ENCODE results near the gene NXPE3.

The NXPE3 gene

DNA sequence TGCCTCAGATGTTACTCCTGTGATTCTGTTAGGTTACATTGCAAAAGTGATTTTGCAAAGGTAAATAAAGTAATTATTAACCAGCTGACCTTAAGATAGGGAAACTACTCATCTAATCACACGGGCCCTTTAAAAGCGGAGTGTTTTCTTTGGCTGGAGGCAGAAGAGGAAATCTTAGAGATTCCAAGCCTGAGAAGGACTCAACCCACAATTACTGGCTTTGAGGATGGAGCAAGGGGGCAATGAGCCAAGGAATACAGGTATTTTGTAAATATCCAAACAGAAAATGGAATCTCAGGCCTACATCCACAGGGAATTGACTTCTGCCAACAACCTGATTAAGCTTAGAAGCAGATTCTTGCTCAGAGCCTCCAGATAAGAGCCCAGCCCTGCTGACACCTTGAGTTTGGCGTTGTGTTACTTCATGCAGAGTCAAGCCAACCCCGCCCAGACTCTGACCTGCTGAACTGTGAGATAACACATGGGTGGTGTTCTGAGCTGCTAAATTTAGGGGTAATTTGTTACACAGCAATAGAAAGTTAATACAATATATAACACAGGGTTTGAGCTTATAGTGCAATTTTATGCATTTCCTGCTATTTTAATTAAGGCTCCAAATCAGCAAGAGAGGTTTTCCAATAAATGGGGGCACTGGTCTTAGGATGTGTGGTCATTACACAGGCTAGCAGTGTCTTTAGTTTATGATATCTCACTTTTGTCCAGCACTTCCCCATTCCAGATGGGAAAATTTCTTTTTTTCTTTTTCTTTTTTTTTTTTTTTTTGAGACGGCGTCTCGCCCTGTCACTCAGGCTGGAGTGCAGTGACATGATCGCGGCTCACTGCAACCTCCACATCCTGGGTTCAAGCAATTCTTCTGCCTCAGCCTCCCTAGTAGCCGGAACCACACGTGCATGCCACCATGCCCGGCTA is 89.8 kb downstream of the NXPE3 start:
- no peak overlapping the region for H3K4me3 ChIP-seq (ENCODE audit: low read depth, low read length)
- TF ChIP-seq ZXDB (tag by site-specific recombination; IDR thresholded peaks at IDR 0.05) (peak; percentile 51), KLF7 (tag by site-specific recombination; IDR thresholded peaks at IDR 0.05; ENCODE audit: borderline replicate concordance) (peak; percentile 38; the same call in 1 of the 2 replicates), KLF1 (tag by site-specific recombination; IDR thresholded peaks at IDR 0.05) (0 out of 2 replicates have a peak, but pooled peaks have one; percentile 48), TRIM28 (IDR thresholded peaks at IDR 0.05; ENCODE audit: borderline replicate concordance, low read length) (peak; percentile 42; the same call in 1 of the 2 replicates), ZBTB21 (tag by site-specific recombination; IDR thresholded peaks at IDR 0.05) (no peak), SP7 (tag by site-specific recombination; IDR thresholded peaks at IDR 0.05) (peak; percentile 64), ZNF596 (tag by site-specific recombination; IDR thresholded peaks at IDR 0.05) (no peak)
- no peaks in the 10 kb centered on the region for H3K36me3 ChIP-seq (ENCODE audit: control insufficient read depth in 2 of 2, insufficient read depth in 1 of 2, low read length in 2 of 2)
- peaks cover 3% of the 10 kb centered on the region; the same call in 1 of the 2 replicates for H3K4me1 ChIP-seq (ENCODE audit: control insufficient read depth, insufficient read depth, low read length)
- CTCF ChIA-PET: interaction anchor here (1.0 kb wide), 1 partner anchor 357 kb away, joined by 3 read pairs; no protein-coding TSS in a partner anchor
- no peaks in the 10 kb centered on the region for H3K9me3 ChIP-seq (ENCODE audit: control insufficient read depth, insufficient read depth, low read depth, low read length)
- POLR2A ChIA-PET: interaction anchor here (0.6 to 1.2 kb wide), 2 partner anchors 20 to 66 kb away, joined by 3 to 10 read pairs; partner anchors contain the start of gene NFKBIZ
- no peak overlapping the region for H3K27ac ChIP-seq (ENCODE audit: extremely low read depth, low read depth, low read length)

DNA sequence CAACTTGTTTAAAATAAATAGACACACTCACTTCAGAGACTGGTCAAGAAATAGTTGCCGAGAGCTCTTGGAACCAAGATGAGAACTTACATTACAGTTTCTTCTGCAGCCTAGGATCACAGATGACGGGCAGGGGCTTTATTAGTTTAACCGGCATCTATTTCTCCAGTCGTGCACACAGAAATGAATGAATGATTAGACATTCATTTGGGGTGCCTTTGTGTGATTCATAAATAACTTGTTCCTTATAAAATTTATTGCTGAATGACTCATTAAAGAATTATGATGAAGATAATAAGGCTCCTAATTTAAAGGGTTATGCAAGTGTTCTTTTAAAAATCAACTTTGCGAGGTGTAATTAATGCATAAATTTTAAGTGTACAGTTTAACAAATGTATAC is 91.1 kb downstream of the NXPE3 start:
- Histone ChIP-seq H3K36me3 (ENCODE audit: control insufficient read depth in 2 of 2, insufficient read depth in 1 of 2, low read length in 2 of 2) (no peaks in the 10 kb centered on the region), H3K4me1 (ENCODE audit: control insufficient read depth, insufficient read depth, low read length) (peaks cover 3% of the 10 kb centered on the region; the same call in 1 of the 2 replicates), H3K9me3 (ENCODE audit: control insufficient read depth, insufficient read depth, low read depth, low read length) (no peaks in the 10 kb centered on the region), H3K4me3 (ENCODE audit: low read depth, low read length) (no peak overlapping the region), H3K27ac (ENCODE audit: extremely low read depth, low read depth, low read length) (no peak overlapping the region)
- CTCF ChIA-PET: no interaction called here
- TF ChIP-seq ZNF777 (tag by site-specific recombination; IDR thresholded peaks at IDR 0.05; ENCODE audit: borderline replicate concordance) (no peak), ZNF629 (tag by site-specific recombination; IDR thresholded peaks at IDR 0.05) (no peak), ZNF133 (tag by site-specific recombination; IDR thresholded peaks at IDR 0.05) (no peak), ZNF302 (tag by site-specific recombination; IDR thresholded peaks at IDR 0.05; ENCODE audit: low read depth) (no peak), ZBTB20 (tag by site-specific recombination; IDR thresholded peaks at IDR 0.05) (no peak), ZNF2 (tag by site-specific recombination; IDR thresholded peaks at IDR 0.05) (no peak), MZF1 (tag by site-specific recombination; IDR thresholded peaks at IDR 0.05; ENCODE audit: borderline replicate concordance) (no peak), ZNF174 (tag by site-specific recombination; IDR thresholded peaks at IDR 0.05) (no peak), KLF8 (tag by site-specific recombination; IDR thresholded peaks at IDR 0.05) (no peak), ZEB2 (tag by site-specific recombination; IDR thresholded peaks at IDR 0.05) (no peak), ZNF548 (tag by site-specific recombination; IDR thresholded peaks at IDR 0.05) (no peak), ZFP41 (tag by site-specific recombination; IDR thresholded peaks at IDR 0.05; ENCODE audit: borderline replicate concordance) (no peak)
- TF ChIP-seq, protein P1, sequence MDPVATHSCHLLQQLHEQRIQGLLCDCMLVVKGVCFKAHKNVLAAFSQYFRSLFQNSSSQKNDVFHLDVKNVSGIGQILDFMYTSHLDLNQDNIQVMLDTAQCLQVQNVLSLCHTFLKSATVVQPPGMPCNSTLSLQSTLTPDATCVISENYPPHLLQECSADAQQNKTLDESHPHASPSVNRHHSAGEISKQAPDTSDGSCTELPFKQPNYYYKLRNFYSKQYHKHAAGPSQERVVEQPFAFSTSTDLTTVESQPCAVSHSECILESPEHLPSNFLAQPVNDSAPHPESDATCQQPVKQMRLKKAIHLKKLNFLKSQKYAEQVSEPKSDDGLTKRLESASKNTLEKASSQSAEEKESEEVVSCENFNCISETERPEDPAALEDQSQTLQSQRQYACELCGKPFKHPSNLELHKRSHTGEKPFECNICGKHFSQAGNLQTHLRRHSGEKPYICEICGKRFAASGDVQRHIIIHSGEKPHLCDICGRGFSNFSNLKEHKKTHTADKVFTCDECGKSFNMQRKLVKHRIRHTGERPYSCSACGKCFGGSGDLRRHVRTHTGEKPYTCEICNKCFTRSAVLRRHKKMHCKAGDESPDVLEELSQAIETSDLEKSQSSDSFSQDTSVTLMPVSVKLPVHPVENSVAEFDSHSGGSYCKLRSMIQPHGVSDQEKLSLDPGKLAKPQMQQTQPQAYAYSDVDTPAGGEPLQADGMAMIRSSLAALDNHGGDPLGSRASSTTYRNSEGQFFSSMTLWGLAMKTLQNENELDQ (tag by site-specific recombination; IDR thresholded peaks at IDR 0.05; ENCODE audit: low read depth): no peak
- POLR2A ChIA-PET: no interaction called here

DNA sequence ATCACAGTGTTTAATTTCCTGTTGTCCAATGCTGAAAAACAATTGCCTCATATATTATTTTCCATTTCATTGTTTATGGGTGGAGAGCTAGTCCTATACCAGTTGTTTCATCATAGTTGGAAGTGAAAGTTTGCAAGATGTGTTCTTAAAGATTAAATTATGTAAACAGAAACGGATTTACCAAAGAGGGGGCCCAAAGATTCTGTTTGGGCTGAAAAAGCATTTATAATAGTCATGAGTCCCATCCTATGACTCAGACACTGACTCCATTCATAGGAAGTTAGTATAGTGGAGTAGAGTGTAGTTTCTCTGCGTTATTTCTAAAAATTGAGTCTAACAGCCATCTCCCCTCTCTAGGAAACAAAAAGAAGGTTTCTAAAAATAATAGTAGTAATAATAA is 94.6 kb downstream of the NXPE3 start:
- H3K27ac ChIP-seq (ENCODE audit: extremely low read depth, low read depth, low read length): no peak overlapping the region
- ChIA-PET POLR2A (no interaction called here), CTCF (no interaction called here)

More for the DNA sequence above, 94.6 kb downstream of the NXPE3 start:
- TF ChIP-seq OVOL3 (tag by site-specific recombination; IDR thresholded peaks at IDR 0.05): no peak
- Histone ChIP-seq H3K9me3 (ENCODE audit: control insufficient read depth, insufficient read depth, low read depth, low read length) (no peaks in the 10 kb centered on the region), H3K36me3 (ENCODE audit: control insufficient read depth in 2 of 2, insufficient read depth in 1 of 2, low read length in 2 of 2) (no peaks in the 10 kb centered on the region), H3K4me1 (ENCODE audit: control insufficient read depth, insufficient read depth, low read length) (no peaks in the 10 kb centered on the region), H3K4me3 (ENCODE audit: low read depth, low read length) (no peak overlapping the region)
